ENCODE data around the gene ALDH3A1. TPM values are rescaled to one million over a fixed set of nuclear protein-coding genes. Genes with fewer than 3 reads are reported as not detected.

The ALDH3A1 gene
- total RNA-seq, 1 experiment from 2014 or later: 0.39 TPM

GRCh38 chr17:19737305-19738072 lies 10.6 kb downstream of the ALDH3A1 start:
- H3K36me3 Mint-ChIP-seq (ENCODE audit: insufficient read depth in 1 of 3, low read depth in 3 of 3): no peaks in the 10 kb centered on the region
- no peak overlapping the region for H2AFZ ChIP-seq (ENCODE audit: low read length)
- peaks cover 3% of the 10 kb centered on the region; the same call in 1 of the 2 replicates for H3K27me3 Mint-ChIP-seq (ENCODE audit: low read depth)
- no peak overlapping the region for H3K18ac ChIP-seq (ENCODE audit: insufficient read length, low read depth, low read length)
- no peaks in the 10 kb centered on the region for H3K23me2 ChIP-seq (ENCODE audit: insufficient read length, low read depth, low read length, poor library complexity, severe bottlenecking)
- H3K79me1 ChIP-seq (ENCODE audit: insufficient read depth, low read depth, low read length, poor library complexity, severe bottlenecking): no peaks in the 10 kb centered on the region
- no CpG with 5 or more reads among the region's 15 CpGs for whole genome bisulfite sequencing (ENCODE audit: extremely low coverage, insufficient read length, low lambda C conversion rate)
- no peak overlapping the region for H4K5ac ChIP-seq (ENCODE audit: insufficient read length, low read depth, low read length)
- H3K4me1 Mint-ChIP-seq: no peaks in the 10 kb centered on the region
- H2BK12ac ChIP-seq (ENCODE audit: insufficient read length, low read depth, low read length): no peak overlapping the region
- H4K20me1 ChIP-seq (ENCODE audit: control insufficient read depth, insufficient read depth, insufficient read length): no peaks in the 10 kb centered on the region
- no peaks in the 10 kb centered on the region for H3K9me3 ChIP-seq (ENCODE audit: control insufficient read depth, low read depth, low read length)
- H3K4me2 ChIP-seq (ENCODE audit: insufficient read depth, insufficient read length, low read length): no peak overlapping the region
- H3T11ph ChIP-seq (ENCODE audit: low read length): no peak overlapping the region
- no peak overlapping the region for H2AK5ac ChIP-seq (ENCODE audit: insufficient read length, low read length)
- H3K56ac ChIP-seq (ENCODE audit: insufficient read length, low read depth, low read length): no peak overlapping the region
- H3K14ac ChIP-seq (ENCODE audit: insufficient read depth, low read length): no peak overlapping the region
- H4K91ac ChIP-seq (ENCODE audit: insufficient read length, low read depth, low read length): no peak overlapping the region
- no peak overlapping the region for H4K8ac ChIP-seq (replicated peaks; ENCODE audit: insufficient read length, low read depth, low read length)
- H3K27me3 ChIP-seq (ENCODE audit: insufficient read depth, low read length): no peaks in the 10 kb centered on the region
- no peak overlapping the region for H3K27ac Mint-ChIP-seq
- TF ChIP-seq, protein P1, sequence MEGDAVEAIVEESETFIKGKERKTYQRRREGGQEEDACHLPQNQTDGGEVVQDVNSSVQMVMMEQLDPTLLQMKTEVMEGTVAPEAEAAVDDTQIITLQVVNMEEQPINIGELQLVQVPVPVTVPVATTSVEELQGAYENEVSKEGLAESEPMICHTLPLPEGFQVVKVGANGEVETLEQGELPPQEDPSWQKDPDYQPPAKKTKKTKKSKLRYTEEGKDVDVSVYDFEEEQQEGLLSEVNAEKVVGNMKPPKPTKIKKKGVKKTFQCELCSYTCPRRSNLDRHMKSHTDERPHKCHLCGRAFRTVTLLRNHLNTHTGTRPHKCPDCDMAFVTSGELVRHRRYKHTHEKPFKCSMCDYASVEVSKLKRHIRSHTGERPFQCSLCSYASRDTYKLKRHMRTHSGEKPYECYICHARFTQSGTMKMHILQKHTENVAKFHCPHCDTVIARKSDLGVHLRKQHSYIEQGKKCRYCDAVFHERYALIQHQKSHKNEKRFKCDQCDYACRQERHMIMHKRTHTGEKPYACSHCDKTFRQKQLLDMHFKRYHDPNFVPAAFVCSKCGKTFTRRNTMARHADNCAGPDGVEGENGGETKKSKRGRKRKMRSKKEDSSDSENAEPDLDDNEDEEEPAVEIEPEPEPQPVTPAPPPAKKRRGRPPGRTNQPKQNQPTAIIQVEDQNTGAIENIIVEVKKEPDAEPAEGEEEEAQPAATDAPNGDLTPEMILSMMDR (conservative IDR thresholded peaks at IDR 0.05): no peak
- H3K9me3 Mint-ChIP-seq: no peaks in the 10 kb centered on the region
- H3K4me3 Mint-ChIP-seq: no peak overlapping the region
- H3K4me1 ChIP-seq (ENCODE audit: insufficient read depth, low read length): no peaks in the 10 kb centered on the region
- H3K4ac ChIP-seq (ENCODE audit: low read depth, low read length): no peak overlapping the region
- no peak overlapping the region for H3K23ac ChIP-seq (ENCODE audit: insufficient read length, low read depth, low read length)
- no peak overlapping the region for H3K9ac ChIP-seq (ENCODE audit: extremely low read depth, insufficient read length, low read length)
- H3K27ac ChIP-seq (ENCODE audit: insufficient read length, low read depth, low read length): no peak overlapping the region
- H2BK120ac ChIP-seq (ENCODE audit: low read depth, low read length, poor library complexity, severe bottlenecking): no peak overlapping the region
- DNase-seq: no peak
- H3K79me2 ChIP-seq (ENCODE audit: insufficient read depth, low read length): no peaks in the 10 kb centered on the region
- H2BK5ac ChIP-seq (ENCODE audit: insufficient read length, low read length): no peak overlapping the region
- no peak overlapping the region for H2BK20ac ChIP-seq (ENCODE audit: low read depth, low read length, poor library complexity, severe bottlenecking)
- no peak overlapping the region for H2BK15ac ChIP-seq (ENCODE audit: low read depth, low read length)
